Measurements from ENCODE around the gene HCN2. TPM values are rescaled to one million over a fixed set of nuclear protein-coding genes. Genes with fewer than 3 reads are reported as not detected.

Gene HCN2
- total and polyA plus RNA-seq, 2 of the 13 experiments (the other 11 are each of a cell fraction or from before 2014, with no cell fraction given): 0.01 TPM; not detected in 1

DNA sequence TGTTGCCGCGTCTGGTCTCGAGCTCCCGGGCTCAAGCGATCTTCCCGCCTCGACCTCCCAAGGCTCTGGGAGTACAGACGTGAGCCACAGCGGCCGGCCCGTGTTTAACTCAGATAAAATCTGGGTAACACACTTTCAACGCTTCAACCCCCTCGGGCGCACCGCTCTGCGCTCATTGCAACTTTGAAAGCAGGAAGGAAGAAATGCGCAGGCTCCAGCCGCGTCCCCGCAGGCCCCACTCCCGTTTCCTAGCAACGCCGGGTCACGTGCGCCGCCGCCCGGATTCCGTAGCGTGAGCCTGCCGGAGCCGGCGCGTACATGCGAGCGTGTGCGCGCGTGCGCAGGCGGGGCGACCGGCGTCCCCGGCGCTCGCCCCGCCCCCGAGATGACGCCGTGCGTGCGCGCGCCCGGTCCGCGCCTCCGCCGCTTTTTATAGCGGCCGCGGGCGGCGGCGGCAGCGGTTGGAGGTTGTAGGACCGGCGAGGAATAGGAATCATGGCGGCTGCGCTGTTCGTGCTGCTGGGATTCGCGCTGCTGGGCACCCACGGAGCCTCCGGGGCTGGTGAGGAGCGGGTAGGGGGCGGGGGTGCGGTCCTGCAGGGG, 17.4 kb upstream of the HCN2 start, which contains the start of gene BSG (continued):
- TF ChIP-seq, protein P1, sequence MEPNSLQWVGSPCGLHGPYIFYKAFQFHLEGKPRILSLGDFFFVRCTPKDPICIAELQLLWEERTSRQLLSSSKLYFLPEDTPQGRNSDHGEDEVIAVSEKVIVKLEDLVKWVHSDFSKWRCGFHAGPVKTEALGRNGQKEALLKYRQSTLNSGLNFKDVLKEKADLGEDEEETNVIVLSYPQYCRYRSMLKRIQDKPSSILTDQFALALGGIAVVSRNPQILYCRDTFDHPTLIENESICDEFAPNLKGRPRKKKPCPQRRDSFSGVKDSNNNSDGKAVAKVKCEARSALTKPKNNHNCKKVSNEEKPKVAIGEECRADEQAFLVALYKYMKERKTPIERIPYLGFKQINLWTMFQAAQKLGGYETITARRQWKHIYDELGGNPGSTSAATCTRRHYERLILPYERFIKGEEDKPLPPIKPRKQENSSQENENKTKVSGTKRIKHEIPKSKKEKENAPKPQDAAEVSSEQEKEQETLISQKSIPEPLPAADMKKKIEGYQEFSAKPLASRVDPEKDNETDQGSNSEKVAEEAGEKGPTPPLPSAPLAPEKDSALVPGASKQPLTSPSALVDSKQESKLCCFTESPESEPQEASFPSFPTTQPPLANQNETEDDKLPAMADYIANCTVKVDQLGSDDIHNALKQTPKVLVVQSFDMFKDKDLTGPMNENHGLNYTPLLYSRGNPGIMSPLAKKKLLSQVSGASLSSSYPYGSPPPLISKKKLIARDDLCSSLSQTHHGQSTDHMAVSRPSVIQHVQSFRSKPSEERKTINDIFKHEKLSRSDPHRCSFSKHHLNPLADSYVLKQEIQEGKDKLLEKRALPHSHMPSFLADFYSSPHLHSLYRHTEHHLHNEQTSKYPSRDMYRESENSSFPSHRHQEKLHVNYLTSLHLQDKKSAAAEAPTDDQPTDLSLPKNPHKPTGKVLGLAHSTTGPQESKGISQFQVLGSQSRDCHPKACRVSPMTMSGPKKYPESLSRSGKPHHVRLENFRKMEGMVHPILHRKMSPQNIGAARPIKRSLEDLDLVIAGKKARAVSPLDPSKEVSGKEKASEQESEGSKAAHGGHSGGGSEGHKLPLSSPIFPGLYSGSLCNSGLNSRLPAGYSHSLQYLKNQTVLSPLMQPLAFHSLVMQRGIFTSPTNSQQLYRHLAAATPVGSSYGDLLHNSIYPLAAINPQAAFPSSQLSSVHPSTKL (CRISPR knock-in tag; IDR thresholded peaks at IDR 0.05): no peak; the same call in 1 of the 2 replicates
- TF ChIP-seq DR1 (CRISPR knock-in tag; IDR thresholded peaks at IDR 0.05): peak; percentile 99
- TF ChIP-seq, protein P2, sequence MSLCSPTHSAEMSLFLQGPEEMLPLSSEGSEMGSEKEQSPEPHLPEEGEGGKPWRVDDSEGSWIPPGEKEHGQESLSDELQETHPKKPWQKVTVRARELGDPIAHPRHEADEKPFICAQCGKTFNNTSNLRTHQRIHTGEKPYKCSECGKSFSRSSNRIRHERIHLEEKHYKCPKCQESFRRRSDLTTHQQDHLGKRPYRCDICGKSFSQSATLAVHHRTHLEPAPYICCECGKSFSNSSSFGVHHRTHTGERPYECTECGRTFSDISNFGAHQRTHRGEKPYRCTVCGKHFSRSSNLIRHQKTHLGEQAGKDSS (CRISPR knock-in tag; IDR thresholded peaks at IDR 0.05; ENCODE audit: borderline replicate concordance, low read depth): peak; percentile 51
- TF ChIP-seq ZSCAN9 (CRISPR knock-in tag; IDR thresholded peaks at IDR 0.05; ENCODE audit: borderline replicate concordance): peak; percentile 88
- TF ChIP-seq ZNF605 (CRISPR knock-in tag; IDR thresholded peaks at IDR 0.05): peak; percentile 73; the same call in 1 of the 2 replicates
- TF ChIP-seq, protein P3, sequence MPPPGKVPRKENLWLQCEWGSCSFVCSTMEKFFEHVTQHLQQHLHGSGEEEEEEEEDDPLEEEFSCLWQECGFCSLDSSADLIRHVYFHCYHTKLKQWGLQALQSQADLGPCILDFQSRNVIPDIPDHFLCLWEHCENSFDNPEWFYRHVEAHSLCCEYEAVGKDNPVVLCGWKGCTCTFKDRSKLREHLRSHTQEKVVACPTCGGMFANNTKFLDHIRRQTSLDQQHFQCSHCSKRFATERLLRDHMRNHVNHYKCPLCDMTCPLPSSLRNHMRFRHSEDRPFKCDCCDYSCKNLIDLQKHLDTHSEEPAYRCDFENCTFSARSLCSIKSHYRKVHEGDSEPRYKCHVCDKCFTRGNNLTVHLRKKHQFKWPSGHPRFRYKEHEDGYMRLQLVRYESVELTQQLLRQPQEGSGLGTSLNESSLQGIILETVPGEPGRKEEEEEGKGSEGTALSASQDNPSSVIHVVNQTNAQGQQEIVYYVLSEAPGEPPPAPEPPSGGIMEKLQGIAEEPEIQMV (CRISPR knock-in tag; IDR thresholded peaks at IDR 0.05; ENCODE audit: low read depth): 0 out of 2 replicates have a peak, but pooled peaks have one; percentile 75
- no peak for TF ChIP-seq HDAC6 (IDR thresholded peaks at IDR 0.05; ENCODE audit: low read depth, low read length)
- TF ChIP-seq SOX5 (CRISPR knock-in tag; IDR thresholded peaks at IDR 0.05; ENCODE audit: borderline replicate concordance): 0 out of 2 replicates have a peak, but pooled peaks have one; percentile 21
- TF ChIP-seq TSC22D2 (CRISPR knock-in tag; IDR thresholded peaks at IDR 0.05; ENCODE audit: borderline replicate concordance): no peak
- TF ChIP-seq, protein P4, sequence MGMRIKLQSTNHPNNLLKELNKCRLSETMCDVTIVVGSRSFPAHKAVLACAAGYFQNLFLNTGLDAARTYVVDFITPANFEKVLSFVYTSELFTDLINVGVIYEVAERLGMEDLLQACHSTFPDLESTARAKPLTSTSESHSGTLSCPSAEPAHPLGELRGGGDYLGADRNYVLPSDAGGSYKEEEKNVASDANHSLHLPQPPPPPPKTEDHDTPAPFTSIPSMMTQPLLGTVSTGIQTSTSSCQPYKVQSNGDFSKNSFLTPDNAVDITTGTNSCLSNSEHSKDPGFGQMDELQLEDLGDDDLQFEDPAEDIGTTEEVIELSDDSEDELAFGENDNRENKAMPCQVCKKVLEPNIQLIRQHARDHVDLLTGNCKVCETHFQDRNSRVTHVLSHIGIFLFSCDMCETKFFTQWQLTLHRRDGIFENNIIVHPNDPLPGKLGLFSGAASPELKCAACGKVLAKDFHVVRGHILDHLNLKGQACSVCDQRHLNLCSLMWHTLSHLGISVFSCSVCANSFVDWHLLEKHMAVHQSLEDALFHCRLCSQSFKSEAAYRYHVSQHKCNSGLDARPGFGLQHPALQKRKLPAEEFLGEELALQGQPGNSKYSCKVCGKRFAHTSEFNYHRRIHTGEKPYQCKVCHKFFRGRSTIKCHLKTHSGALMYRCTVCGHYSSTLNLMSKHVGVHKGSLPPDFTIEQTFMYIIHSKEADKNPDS (CRISPR knock-in tag; IDR thresholded peaks at IDR 0.05): no peak
- TF ChIP-seq PCBP1 (IDR thresholded peaks at IDR 0.05; ENCODE audit: borderline replicate concordance, low read depth, low read length): 0 out of 2 replicates have a peak, but pooled peaks have one; percentile 51
- TF ChIP-seq, protein P5, sequence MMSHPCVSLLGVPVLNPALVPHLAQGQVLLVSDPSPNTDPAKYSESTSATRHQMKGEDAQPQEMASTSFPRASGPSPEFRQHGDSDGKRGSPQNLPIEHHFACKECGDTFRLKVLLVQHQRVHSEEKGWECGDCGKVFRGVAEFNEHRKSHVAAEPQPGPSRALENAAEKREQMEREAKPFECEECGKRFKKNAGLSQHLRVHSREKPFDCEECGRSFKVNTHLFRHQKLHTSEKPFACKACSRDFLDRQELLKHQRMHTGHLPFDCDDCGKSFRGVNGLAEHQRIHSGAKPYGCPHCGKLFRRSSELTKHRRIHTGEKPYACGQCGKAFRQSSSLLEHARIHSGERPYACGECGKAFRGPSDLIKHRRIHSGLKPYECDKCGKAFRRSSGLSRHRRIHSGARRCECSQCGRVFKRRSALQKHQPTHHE (CRISPR knock-in tag; IDR thresholded peaks at IDR 0.05; ENCODE audit: borderline replicate concordance): peak; percentile 34; the same call in 1 of the 2 replicates
- TF ChIP-seq, protein P6, sequence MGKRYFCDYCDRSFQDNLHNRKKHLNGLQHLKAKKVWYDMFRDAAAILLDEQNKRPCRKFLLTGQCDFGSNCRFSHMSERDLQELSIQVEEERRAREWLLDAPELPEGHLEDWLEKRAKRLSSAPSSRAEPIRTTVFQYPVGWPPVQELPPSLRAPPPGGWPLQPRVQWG (CRISPR knock-in tag; IDR thresholded peaks at IDR 0.05; ENCODE audit: borderline replicate concordance, low read depth): no peak
- TF ChIP-seq SAP130 (CRISPR knock-in tag; IDR thresholded peaks at IDR 0.05; ENCODE audit: low read depth): peak; percentile 94
- peak; percentile 97 for TF ChIP-seq POLR2G (IDR thresholded peaks at IDR 0.05; ENCODE audit: low read depth, low read length)
- TF ChIP-seq JUN (CRISPR knock-in tag; IDR thresholded peaks at IDR 0.05): 0 out of 2 replicates have a peak, but pooled peaks have one; percentile 31
- no peak for TF ChIP-seq ZBTB1 (CRISPR knock-in tag; IDR thresholded peaks at IDR 0.05; ENCODE audit: borderline replicate concordance)

All from HepG2 (cell line).